ENCODE results near the gene UMAD1.

Gene UMAD1

GRCh38 chr7:7917593-7917992 lies 277.0 kb downstream of the UMAD1 start:
- no peaks in the 10 kb centered on the region for H3K36me3 Mint-ChIP-seq (ENCODE audit: low read depth)
- no peaks in the 10 kb centered on the region for H3K27me3 Mint-ChIP-seq (ENCODE audit: low read depth)
- H3K9me3 Mint-ChIP-seq = peaks cover 4% of the 10 kb centered on the region
- peaks cover 13% of the 10 kb centered on the region for H3K4me1 Mint-ChIP-seq (ENCODE audit: low read depth)
- H3K27ac Mint-ChIP-seq = no peak overlapping the region
- H3K4me3 Mint-ChIP-seq = no peak overlapping the region
- no peak for DNase-seq (ENCODE audit: low spot score)

- no peaks in the 10 kb centered on the region for H3K27me3 Mint-ChIP-seq (ENCODE audit: low read depth)
- H3K9me3 Mint-ChIP-seq = peaks cover 4% of the 10 kb centered on the region
- H3K36me3 Mint-ChIP-seq (ENCODE audit: low read depth) = no peaks in the 10 kb centered on the region
- DNase-seq (ENCODE audit: low spot score) = no peak
- H3K27ac Mint-ChIP-seq = no peak overlapping the region
- peaks cover 20% of the 10 kb centered on the region for H3K4me1 Mint-ChIP-seq (ENCODE audit: low read depth)
- H3K4me3 Mint-ChIP-seq = no peak overlapping the region
Observed at GRCh38 chr7:7918736-7919448, 278.3 kb downstream of the UMAD1 start.

- no peak for DNase-seq (ENCODE audit: low spot score)
- H3K27me3 Mint-ChIP-seq (ENCODE audit: low read depth) = no peaks in the 10 kb centered on the region
- H3K27ac Mint-ChIP-seq = no peak overlapping the region
- no peak overlapping the region for H3K4me3 Mint-ChIP-seq
- H3K36me3 Mint-ChIP-seq (ENCODE audit: low read depth) = no peaks in the 10 kb centered on the region
- peaks cover 26% of the 10 kb centered on the region for H3K4me1 Mint-ChIP-seq (ENCODE audit: low read depth)
- H3K9me3 Mint-ChIP-seq = peaks cover 4% of the 10 kb centered on the region
Observed at GRCh38 chr7:7919449-7919945, 278.9 kb downstream of the UMAD1 start.

GRCh38 chr7:7920056-7920455 lies 279.5 kb downstream of the UMAD1 start:
- H3K4me3 Mint-ChIP-seq = no peak overlapping the region
- H3K9me3 Mint-ChIP-seq = peaks cover 4% of the 10 kb centered on the region
- H3K27me3 Mint-ChIP-seq (ENCODE audit: low read depth) = no peaks in the 10 kb centered on the region
- DNase-seq (ENCODE audit: low spot score) = no peak
- no peaks in the 10 kb centered on the region for H3K36me3 Mint-ChIP-seq (ENCODE audit: low read depth)
- peaks cover 28% of the 10 kb centered on the region for H3K4me1 Mint-ChIP-seq (ENCODE audit: low read depth)
- no peak overlapping the region for H3K27ac Mint-ChIP-seq

- Mint-ChIP-seq H3K9me3 (peaks cover 4% of the 10 kb centered on the region), H3K27ac (peak overlapping the region; percentile 12), H3K27me3 (ENCODE audit: low read depth) (no peaks in the 10 kb centered on the region), H3K4me1 (ENCODE audit: low read depth) (peaks cover 28% of the 10 kb centered on the region), H3K36me3 (ENCODE audit: low read depth) (no peaks in the 10 kb centered on the region), H3K4me3 (peak overlapping the region; percentile 2)
- DNase-seq (ENCODE audit: low spot score) = peak; percentile 21
Observed at GRCh38 chr7:7920481-7920880, 279.9 kb downstream of the UMAD1 start.

GRCh38 chr7:7921830-7922229 lies 281.3 kb downstream of the UMAD1 start:
- Mint-ChIP-seq H3K27ac (no peak overlapping the region), H3K4me3 (no peak overlapping the region), H3K4me1 (ENCODE audit: low read depth) (peaks cover 28% of the 10 kb centered on the region), H3K36me3 (ENCODE audit: low read depth) (no peaks in the 10 kb centered on the region), H3K9me3 (peaks cover 4% of the 10 kb centered on the region), H3K27me3 (ENCODE audit: low read depth) (no peaks in the 10 kb centered on the region)
- DNase-seq (ENCODE audit: low spot score) = no peak

GRCh38 chr7:7922684-7923385 lies 282.3 kb downstream of the UMAD1 start:
- no peak for DNase-seq (ENCODE audit: low spot score)
- Mint-ChIP-seq H3K4me1 (ENCODE audit: low read depth) (peaks cover 28% of the 10 kb centered on the region), H3K36me3 (ENCODE audit: low read depth) (no peaks in the 10 kb centered on the region), H3K27ac (no peak overlapping the region), H3K9me3 (peaks cover 4% of the 10 kb centered on the region), H3K4me3 (no peak overlapping the region), H3K27me3 (ENCODE audit: low read depth) (no peaks in the 10 kb centered on the region)

GRCh38 chr7:7923818-7924217 lies 283.3 kb downstream of the UMAD1 start:
- Mint-ChIP-seq H3K4me3 (peak overlapping the region; percentile 47), H3K4me1 (ENCODE audit: low read depth) (peaks cover 28% of the 10 kb centered on the region), H3K27me3 (ENCODE audit: low read depth) (no peaks in the 10 kb centered on the region), H3K36me3 (ENCODE audit: low read depth) (no peaks in the 10 kb centered on the region), H3K9me3 (peaks cover under 1% of the 10 kb centered on the region), H3K27ac (no peak overlapping the region)
- DNase-seq (ENCODE audit: low spot score) = no peak

GRCh38 chr7:7924303-7924702 lies 283.8 kb downstream of the UMAD1 start:
- Mint-ChIP-seq H3K27me3 (ENCODE audit: low read depth) (no peaks in the 10 kb centered on the region), H3K4me3 (peak overlapping the region; percentile 47), H3K36me3 (ENCODE audit: low read depth) (no peaks in the 10 kb centered on the region), H3K4me1 (ENCODE audit: low read depth) (peaks cover 28% of the 10 kb centered on the region), H3K27ac (no peak overlapping the region), H3K9me3 (no peaks in the 10 kb centered on the region)
- DNase-seq (ENCODE audit: low spot score) = no peak

Data from T-helper 2 cell treated with Interferon-gamma antibody and Interleukin-4, amounts not matched to agents 5 μg/mL and 100 μg/mL, for 36 hours (primary cell).